HCT116 (cell line): ENCODE results near the gene IGFBP6. TPM values are rescaled to one million over a fixed set of nuclear protein-coding genes. Genes with fewer than 3 reads are reported as not detected.

Source experiments
- ATAC-seq: fragments of 200-7000 bp; cut with Tn5 transposase; 2 replicates; pipeline ENCODE4 v1.9.1; 2020; ENCODE audit warnings: mild to moderate bottlenecking, moderate library complexity
- BruUV-seq: library from RNA; stranded (reverse); fragments of 400-500 nt; replicated peaks from 2 replicates; lab custom pipeline; 2021; lab: Mats Ljungman, UMichigan
- CTCF ChIA-PET: fragments of 300-600 bp; sonication (Branson Sonifier 250); formaldehyde crosslinking; loops from one replicate; lab custom pipeline; 2021; ENCODE audit warnings: antibody characterized with exemption; lab: Charles Lee
- POLR2A ChIA-PET: fragments of 300-600, 350-600 bp; sonication (Branson Sonifier 250); formaldehyde crosslinking; loops from one replicate; lab custom pipeline; 2021; ENCODE audit warnings: antibody characterized with exemption; lab: Charles Lee
- RAD21 ChIA-PET, 2 experiments: fragments of 300-600 bp; sonication (Branson Sonifier 250); formaldehyde crosslinking; loops; one replicate each; lab custom pipeline; 2023; ENCODE audit warnings: low total read pairs in 2 of 2; ENCODE audit not compliant: uncharacterized antibody in 2 of 2, unreplicated experiment in 2 of 2, low non-redundant PET in 1 of 2; lab: Charles Lee
- DNase-seq: peaks from one replicate; pipeline ENCODE4 v3.0.0-alpha.2; 2010; ENCODE audit warnings: low read depth, low spot score
- H2AFZ ChIP-seq: fragments of 200-600 bp; shearing (Covaris generic), sonication (generic); 2 replicates; pipeline ENCODE4 v1.6.1; 2017; ENCODE audit warnings: low read depth, mixed run types, mixed read lengths, antibody characterized with exemption, low read length; ENCODE audit not compliant: poor library complexity, severe bottlenecking
- H3K27ac ChIP-seq: 2 replicates; pipeline ENCODE4 v1.5.1; 2012; ENCODE audit warnings: low read depth, low read length
- H3K27me3 ChIP-seq: fragments of 200-600 bp; sonication (generic); 2 replicates; pipeline ENCODE4 v1.6.1; 2016; ENCODE audit warnings: mixed run types, low read length, mixed read lengths; ENCODE audit not compliant: insufficient read depth
- H3K36me3 ChIP-seq, 2 experiments: fragments of 200-500 bp in 1 of 2; fragments of 200-600 bp in 1 of 2; sonication (Bioruptor generic) in 1 of 2; sonication (generic) in 1 of 2; 2 replicates each; pipeline versions ENCODE4 v1.5.1 to v1.6.1; 2014 to 2016; ENCODE audit warnings: low read length in 2 of 2, inconsistent platforms in 1 of 2, mixed read lengths in 1 of 2, mixed run types in 1 of 2; ENCODE audit not compliant: insufficient read depth in 2 of 2, control insufficient read depth in 1 of 2
- H3K4me1 ChIP-seq, 2 experiments: fragments of 200-600 bp in 1 of 2; sonication (generic) in 1 of 2; 2 replicates each; pipeline versions ENCODE4 v1.5.1 to v1.6.1; 2012 to 2017; ENCODE audit warnings: low read length in 2 of 2, inconsistent platforms in 1 of 2, mild to moderate bottlenecking in 1 of 2, mixed read lengths in 1 of 2, mixed run types in 1 of 2, moderate library complexity in 1 of 2; ENCODE audit not compliant: insufficient read depth in 2 of 2, control insufficient read depth in 1 of 2
- H3K4me2 ChIP-seq: fragments of 200-600 bp; sonication (generic); 2 replicates; pipeline ENCODE4 v1.6.1; 2017; ENCODE audit warnings: mixed run types, low read length, mixed read lengths
- H3K4me3 ChIP-seq, 2 experiments: fragments of 200-600 bp in 1 of 2; sonication (generic) in 1 of 2; replicated peaks in 1 of 2; 2 replicates each; pipeline ENCODE4 v1.5.1; 2011 to 2016; ENCODE audit warnings: low read length in 2 of 2, control low read depth in 1 of 2, low read depth in 1 of 2, mild to moderate bottlenecking in 1 of 2, mixed read lengths in 1 of 2, mixed run types in 1 of 2
- H3K79me2 ChIP-seq: fragments of 200-600 bp; sonication (generic); 2 replicates; pipeline ENCODE4 v1.6.1; 2017; ENCODE audit warnings: mild to moderate bottlenecking, mixed run types, low read length, moderate library complexity, mixed read lengths; ENCODE audit not compliant: insufficient read depth
- H3K9ac ChIP-seq: fragments of 200-600 bp; sonication (generic); 2 replicates; pipeline ENCODE4 v1.6.1; 2016; ENCODE audit warnings: low read length, mixed read lengths
- H3K9me2 ChIP-seq: fragments of 200-600 bp; sonication (generic), shearing (Covaris generic); 2 replicates; pipeline ENCODE4 v1.6.1; 2017; ENCODE audit warnings: mixed run types, mild to moderate bottlenecking, moderate library complexity; ENCODE audit not compliant: insufficient read depth
- H3K9me3 ChIP-seq, 2 experiments: fragments of 200-500 bp in 1 of 2; fragments of 200-600 bp in 1 of 2; sonication (Bioruptor generic) in 1 of 2; sonication (generic) in 1 of 2; 2 replicates each; pipeline ENCODE4 v1.6.1; 2014 to 2017; ENCODE audit warnings: low read length in 2 of 2, mixed read lengths in 2 of 2, inconsistent platforms in 1 of 2, low read depth in 1 of 2, mild to moderate bottlenecking in 1 of 2, mixed run types in 1 of 2, moderate library complexity in 1 of 2; ENCODE audit not compliant: control insufficient read depth in 1 of 2, insufficient read depth in 1 of 2
- H4K20me1 ChIP-seq: fragments of 200-600 bp; sonication (generic), shearing (Covaris generic); 2 replicates; pipeline ENCODE4 v1.6.1; 2017; ENCODE audit warnings: mixed run types, mild to moderate bottlenecking, moderate library complexity; ENCODE audit not compliant: insufficient read depth
- CBX3 ChIP-seq: IDR thresholded peaks from 2 replicates; pipeline ENCODE4 v1.6.1; 2012; ENCODE audit warnings: low read depth
- CTCF ChIP-seq, 3 experiments: fragments of 200-600 bp in 1 of 3; sonication (generic) in 1 of 3; IDR thresholded peaks in 2 of 3; conservative IDR thresholded peaks in 1 of 3; 2 replicates each; pipeline ENCODE4 v1.5.1; 2012 to 2017; ENCODE audit warnings: low read depth in 2 of 3, low read length in 2 of 3, antibody characterized with exemption in 1 of 3, borderline replicate concordance in 1 of 3, control low read depth in 1 of 3, mild to moderate bottlenecking in 1 of 3, mixed read lengths in 1 of 3, mixed run types in 1 of 3, moderate library complexity in 1 of 3; ENCODE audit not compliant: insufficient read depth in 1 of 3
- intact Hi-C: fragments of 100-400 bp; cut with micrococcal nuclease; formaldehyde crosslinking; loops from 2 replicates; pipeline ENCODE4 v1.10.0; 2022
- total RNA-seq: library from RNA; stranded (reverse); gene quantifications from one replicate; pipeline ENCODE4 v1.2.1, GENCODE V29; 2021; ENCODE audit not compliant: unreplicated experiment

The IGFBP6 gene
- total RNA-seq, 1 experiment from 2014 or later, result 83.4 TPM

- Histone ChIP-seq H3K27ac (no peak overlapping the region), H3K4me3 (no peak overlapping the region), H3K9me3 (no peaks in the 10 kb centered on the region), H3K9me2 (no peaks in the 10 kb centered on the region), H3K4me1 (peaks cover 20 to 46% of the 10 kb centered on the region in 2 experiments), H3K79me2 (no peaks in the 10 kb centered on the region), H4K20me1 (no peaks in the 10 kb centered on the region), H3K9ac (no peak overlapping the region), H2AFZ (no peak overlapping the region), H3K36me3 (no peaks in the 10 kb centered on the region), H3K4me2 (no peak overlapping the region), H3K27me3 (no peaks in the 10 kb centered on the region)
- ChIA-PET CTCF (interaction anchor here (0.7 to 2.8 kb wide), 5 partner anchors 23 to 193 kb away, joined by 3 to 12 read pairs (median 5); partner anchors contain the start of gene SPRYD3), RAD21 (interaction anchor here (1.1 to 1.6 kb wide), 2 partner anchors 36 kb away, joined by 4 to 5 read pairs; no protein-coding TSS in a partner anchor), POLR2A (interaction anchor here (0.8 kb wide), 2 partner anchors 23 to 96 kb away, joined by 3 to 4 read pairs; partner anchors contain the start of genes EIF4B and SPRYD3)
- intact Hi-C loops, result no loop called here
- no peak for DNase-seq
- no peak for TF ChIP-seq CTCF (IDR thresholded peaks at IDR 0.05 in 2 of 3, conservative IDR thresholded peaks at IDR 0.05 in 1 of 3; ENCODE audit: borderline replicate concordance in 1 of 3, insufficient read depth in 1 of 3, low read depth in 2 of 3, low read length in 2 of 3)
- TF ChIP-seq CBX3, result no peak
- no TSS peak for BruUV-seq
- no peak for ATAC-seq
These were observed 4.7 kb downstream of the IGFBP6 start for GRCh38 chr12:53101931-53102781.
